Body of pancreas (tissue), 4 donors: ENCODE data around the gene CIB2.

Source experiments
- CTCF ChIP-seq, 7 experiments: fragments of 450-650 bp in 4 of 7; fragments of 200-600 bp in 3 of 7; sonication (generic) in 3 of 7; IDR thresholded peaks; one replicate each; pipeline ENCODE4 v1.5.1; 2016 to 2019; ENCODE audit warnings: antibody characterized with exemption in 7 of 7
- POLR2A ChIP-seq, 3 donors: fragments of 450-650 bp; IDR thresholded peaks; one replicate each; pipeline ENCODE4 v1.6.1; 2016; ENCODE audit warnings: antibody characterized with exemption in 3 of 3, mild to moderate bottlenecking in 2 of 3

- no peak for TF ChIP-seq CTCF (IDR thresholded peaks at IDR 0.05)
- no peak for TF ChIP-seq POLR2A (IDR thresholded peaks at IDR 0.05)
Measured at GRCh38 chr15:78083687-78084448, 47.4 kb downstream of the CIB2 start.
